GM21576 (cell line): ENCODE data around the gene EPN1.

Source experiments
- ATAC-seq: cut with Tn5 transposase; IDR thresholded peaks from one replicate; pipeline ENCODE4 v1.9.1; 2021; ENCODE audit warnings: mild to moderate bottlenecking, moderate library complexity; ENCODE audit not compliant: unreplicated experiment

Gene EPN1

DNA sequence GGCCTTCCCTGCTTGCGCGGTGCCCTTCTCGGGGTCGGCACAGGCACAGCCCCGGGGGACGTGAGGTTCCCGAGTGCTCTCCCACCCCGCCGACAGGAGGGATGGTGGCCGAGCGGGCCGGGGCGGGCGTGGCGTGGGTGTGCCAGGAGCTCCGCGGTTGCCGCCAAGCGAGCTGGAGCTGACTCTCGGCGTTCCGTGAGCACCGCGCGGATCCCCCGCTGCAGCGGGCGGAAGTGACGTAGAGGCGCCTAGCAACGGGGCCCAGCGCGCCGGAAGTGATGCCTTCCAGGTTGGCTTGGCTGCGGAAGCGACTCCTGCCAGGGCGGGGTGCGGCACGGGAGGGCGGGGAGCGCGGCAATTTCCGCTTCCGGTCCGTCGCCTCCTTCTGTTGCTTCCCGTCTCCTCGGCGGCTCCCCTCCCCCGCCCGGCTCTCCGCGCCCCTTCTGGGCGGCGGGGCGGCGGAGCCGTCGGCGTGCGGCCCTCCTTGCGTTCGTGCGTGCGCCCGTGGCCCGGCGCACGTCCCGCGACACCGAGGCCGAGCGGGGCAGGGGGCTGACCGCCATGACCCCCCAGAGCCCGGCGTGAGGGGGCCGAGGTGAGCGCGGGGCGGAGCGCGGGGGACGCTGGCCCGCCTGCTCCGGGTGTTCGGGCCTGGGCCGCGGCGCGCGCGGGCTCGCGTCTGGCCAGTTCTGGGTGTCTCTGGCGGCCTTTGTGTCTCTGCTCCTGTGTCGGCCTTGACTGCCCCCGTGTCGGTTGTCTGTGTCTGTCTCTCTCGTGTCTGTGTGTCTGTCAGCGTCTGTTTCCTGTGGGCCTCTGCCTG is at the start of gene EPN1:
Gene EPN1 (plus strand): TSS at position 386 of the 820 bp plus-strand sequence. CDS start 3,402 bp downstream, outside the sequence.
- peak; percentile 55 for ATAC-seq

- no peak for ATAC-seq
Observed at GRCh38 chr19:55626350-55626749, 48.7 kb upstream of the EPN1 start.

DNA sequence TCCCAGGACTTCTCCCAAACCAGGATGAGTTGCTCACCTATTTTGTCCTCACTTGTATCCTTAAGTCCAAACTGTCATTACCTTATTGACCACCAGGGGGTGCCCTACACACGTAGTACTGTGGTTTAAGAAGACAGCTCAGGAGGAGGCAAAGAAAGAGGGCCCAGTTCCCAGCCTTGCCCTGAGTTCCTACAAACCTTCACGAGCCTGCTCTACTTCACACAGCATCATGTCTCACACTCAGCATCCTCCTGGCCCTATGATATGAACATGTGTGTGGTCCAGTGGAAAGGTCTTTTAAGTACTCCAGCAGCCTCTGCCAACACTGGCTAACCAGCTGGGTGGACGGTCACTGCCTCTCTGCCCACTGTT is 42.6 kb upstream of the EPN1 start:
- no peak for ATAC-seq

GRCh38 chr19:55633861-55634260 is 41.2 kb upstream of the EPN1 start:
- ATAC-seq, result no peak

- no peak for ATAC-seq
Observed at GRCh38 chr19:55635334-55635717, 39.7 kb upstream of the EPN1 start.

- ATAC-seq, result no peak
Observed at GRCh38 chr19:55635856-55636440, 39.1 kb upstream of the EPN1 start.

DNA sequence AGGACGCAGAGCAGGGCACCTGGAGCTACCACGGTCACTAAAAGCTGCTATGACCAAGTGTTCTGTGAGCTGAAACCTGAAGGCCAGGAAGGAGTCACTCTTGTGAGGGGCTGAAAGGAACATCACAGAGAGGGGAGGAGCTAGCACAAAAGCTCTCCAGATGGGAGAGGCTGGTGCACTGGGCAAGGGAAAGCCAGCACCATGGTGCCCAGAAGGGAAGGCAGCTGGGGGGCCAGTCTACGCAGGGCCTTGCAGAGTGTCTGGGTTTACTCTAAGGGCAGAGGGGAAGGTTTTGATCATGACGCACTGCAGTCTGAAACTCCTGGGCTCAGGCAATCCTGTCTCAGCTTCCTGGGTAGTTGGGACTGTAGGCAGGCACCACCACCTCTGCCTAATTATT is 38.3 kb upstream of the EPN1 start:
- no peak for ATAC-seq

DNA sequence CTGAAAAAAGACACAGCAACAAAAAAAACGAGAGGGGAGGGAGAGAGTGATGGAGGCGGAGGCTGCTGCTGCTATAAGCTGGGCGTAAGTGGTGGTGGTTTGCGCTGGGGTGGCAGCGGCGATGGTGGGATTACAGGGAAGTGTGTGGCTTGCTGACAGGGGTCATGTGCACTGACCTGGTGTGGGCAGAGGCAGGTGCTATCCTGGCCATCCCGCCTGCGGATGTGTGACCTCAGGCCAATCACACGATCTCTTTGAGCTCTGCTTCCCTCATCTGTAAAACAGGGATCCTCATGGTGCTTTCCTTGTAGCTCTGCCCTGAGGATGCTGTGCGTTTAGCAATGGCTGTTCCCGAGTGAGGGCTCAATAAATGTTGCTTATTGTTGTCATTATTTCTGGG is 37.5 kb upstream of the EPN1 start:
- ATAC-seq, result no peak

- no peak for ATAC-seq
Observed at GRCh38 chr19:55638864-55639359, 36.1 kb upstream of the EPN1 start.

DNA sequence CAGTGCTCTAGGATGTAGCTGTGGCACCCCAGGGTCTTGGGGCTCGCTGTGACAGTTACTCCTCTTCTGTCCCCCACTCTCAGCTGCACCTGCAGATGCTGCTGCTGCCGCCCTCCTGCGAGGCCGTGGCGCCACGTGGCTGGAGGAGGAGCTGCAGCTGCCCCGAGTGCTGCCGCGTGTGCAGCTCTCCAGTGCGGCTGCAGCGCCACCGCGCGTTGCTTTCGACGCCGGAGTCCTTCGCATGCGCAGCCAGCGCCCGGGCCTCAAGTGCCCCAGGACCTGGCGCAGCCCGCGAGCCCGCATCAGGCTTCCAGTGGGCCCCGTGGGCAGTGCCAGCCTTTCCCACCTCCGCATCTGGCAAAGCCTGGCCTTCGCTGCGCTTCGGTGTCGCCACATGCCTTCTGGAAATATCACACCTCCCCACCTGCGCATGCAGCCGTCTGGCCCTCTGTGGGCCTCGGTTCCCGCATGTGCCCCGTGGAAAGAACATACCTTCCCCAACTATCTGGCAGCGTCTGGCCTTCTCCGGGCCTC is 34.9 kb upstream of the EPN1 start:
- ATAC-seq, result no peak

DNA sequence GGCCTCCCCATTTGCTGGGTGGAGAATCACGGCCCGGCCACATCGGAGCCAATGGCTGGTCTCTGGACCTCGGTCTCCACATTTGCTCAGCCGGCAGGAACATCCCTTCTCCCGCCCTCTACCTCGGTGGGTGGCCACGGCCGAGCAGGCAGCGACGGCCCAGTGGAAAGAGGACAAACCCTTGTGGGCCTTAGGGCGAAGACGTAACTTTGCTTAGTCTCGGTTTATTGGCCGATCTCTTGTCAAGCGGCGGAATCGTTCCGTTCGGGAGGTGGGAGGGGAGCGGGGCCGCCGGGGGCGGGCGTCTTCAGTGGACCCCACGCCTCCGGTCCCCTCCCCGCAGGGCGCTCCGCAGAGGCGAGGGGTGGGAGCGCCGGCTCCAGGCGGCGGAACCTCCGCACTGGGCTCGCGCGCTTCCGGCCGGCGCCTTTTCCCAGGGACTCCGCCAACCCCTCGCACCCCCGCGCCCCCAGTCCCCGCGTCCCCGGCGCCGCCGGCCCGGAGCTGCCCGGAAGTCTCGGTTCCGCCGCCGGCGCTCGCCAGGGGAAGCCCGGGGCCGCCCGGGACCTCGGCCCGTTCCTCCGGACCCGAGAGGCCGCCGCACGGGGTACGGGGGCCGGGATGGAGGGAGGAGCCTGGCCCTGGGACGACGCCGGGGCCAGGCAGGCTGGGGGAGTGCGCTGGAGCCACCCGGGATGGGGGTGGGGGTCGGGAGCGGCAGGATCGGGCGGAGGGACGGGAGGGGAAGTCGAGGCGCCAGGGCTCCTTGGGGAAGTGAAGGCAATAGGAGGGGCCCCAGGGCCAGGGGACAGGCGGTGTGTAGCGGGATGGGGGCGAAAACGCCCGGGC is 34.2 kb upstream of the EPN1 start, which contains the start of gene ZNF580:
Gene ZNF580 (plus strand): TSS at position 426 of the 849 bp plus-strand sequence. CDS start 1,507 bp downstream, outside the sequence.
- no peak for ATAC-seq

GRCh38 chr19:55641426-55642152 is 33.4 kb upstream of the EPN1 start:
- no peak for ATAC-seq

DNA sequence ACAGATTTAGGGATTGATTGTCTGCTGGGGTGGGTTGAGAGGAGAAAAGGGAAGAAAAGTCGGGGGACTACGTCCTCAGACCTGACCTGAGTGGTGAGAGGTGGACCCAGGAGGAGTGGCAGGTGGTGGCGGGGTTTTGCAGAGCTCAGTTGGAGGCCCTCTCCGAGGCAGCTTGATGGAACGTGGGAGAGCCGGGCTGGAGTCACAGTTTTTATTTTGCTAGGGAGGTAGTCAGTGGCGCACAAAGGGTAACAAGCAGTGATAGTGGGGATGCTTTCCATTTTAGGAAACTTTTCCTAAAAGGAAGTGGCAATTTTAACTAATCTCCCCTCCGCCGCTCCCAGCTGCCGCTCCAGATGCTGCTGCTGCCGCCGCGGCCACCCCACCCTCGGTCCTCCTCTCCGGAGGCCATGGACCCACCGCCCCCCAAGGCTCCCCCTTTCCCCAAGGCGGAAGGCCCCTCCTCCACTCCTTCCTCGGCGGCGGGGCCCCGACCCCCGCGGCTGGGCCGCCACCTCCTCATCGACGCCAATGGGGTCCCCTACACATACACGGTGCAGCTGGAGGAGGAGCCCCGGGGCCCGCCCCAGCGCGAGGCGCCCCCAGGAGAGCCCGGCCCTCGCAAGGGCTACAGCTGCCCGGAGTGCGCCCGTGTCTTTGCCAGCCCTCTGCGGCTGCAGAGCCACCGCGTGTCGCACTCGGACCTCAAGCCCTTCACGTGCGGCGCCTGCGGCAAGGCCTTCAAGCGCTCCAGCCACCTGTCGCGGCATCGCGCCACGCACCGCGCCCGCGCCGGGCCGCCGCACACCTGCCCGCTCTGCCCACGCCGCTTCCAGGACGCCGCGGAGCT is 32.6 kb upstream of the EPN1 start:
- no peak for ATAC-seq

GRCh38 chr19:55643003-55643886 is 31.8 kb upstream of the EPN1 start, which contains the start of gene ZNF581:
ZNF581 (plus strand) TSS chr19:55643649; CDS start chr19:55644572, 923 bp downstream.
- ATAC-seq, result no peak

- no peak for ATAC-seq
Observed at GRCh38 chr19:55643887-55644176, 31.2 kb upstream of the EPN1 start.

GRCh38 chr19:55644191-55644833 is 30.7 kb upstream of the EPN1 start:
- ATAC-seq, result no peak

DNA sequence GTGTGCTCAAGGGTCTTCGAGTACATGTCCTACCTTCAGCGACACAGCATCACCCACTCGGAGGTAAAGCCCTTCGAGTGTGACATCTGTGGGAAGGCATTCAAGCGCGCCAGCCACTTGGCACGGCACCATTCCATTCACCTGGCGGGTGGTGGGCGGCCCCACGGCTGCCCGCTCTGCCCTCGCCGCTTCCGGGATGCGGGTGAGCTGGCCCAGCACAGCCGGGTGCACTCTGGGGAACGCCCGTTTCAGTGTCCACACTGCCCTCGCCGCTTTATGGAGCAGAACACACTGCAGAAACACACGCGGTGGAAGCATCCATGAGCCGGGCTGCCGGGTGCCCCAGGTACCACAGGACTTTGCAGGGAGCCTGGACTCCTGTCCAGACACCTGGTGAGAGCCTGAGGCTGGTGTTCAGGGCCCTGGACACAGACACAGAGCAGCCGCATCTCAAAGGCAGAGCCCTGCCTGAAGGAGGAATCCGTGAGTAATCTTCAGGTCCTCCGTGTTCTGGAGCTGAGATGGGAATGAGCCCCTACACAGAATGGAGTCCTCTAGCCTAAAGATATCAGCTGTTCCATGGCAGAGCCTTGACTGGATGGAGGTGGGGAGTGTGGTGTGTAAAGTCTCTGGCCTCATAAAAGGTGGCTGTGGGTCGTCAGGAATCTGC is 30.0 kb upstream of the EPN1 start:
- no peak for ATAC-seq

GRCh38 chr19:55645512-55645881 is 29.5 kb upstream of the EPN1 start:
- no peak for ATAC-seq
